Stimulated activated CD4-positive, alpha-beta T cell treated with anti-CD3 and anti-CD28 coated beads, Interleukin-2, amount 100 ng/mL, for 24 hours (primary cell): ENCODE measurements around the gene SF3B2.
"Not testable (repeated sequence)": the region's sequence is repeated elsewhere in the genome, so short reads cannot be mapped to it uniquely, and the experiment has no call there.

Experiments
- DNase-seq, 2 donors: peaks; one replicate each; pipeline ENCODE4 v3.0.0-alpha.2; 2020

SF3B2 gene, protein sequence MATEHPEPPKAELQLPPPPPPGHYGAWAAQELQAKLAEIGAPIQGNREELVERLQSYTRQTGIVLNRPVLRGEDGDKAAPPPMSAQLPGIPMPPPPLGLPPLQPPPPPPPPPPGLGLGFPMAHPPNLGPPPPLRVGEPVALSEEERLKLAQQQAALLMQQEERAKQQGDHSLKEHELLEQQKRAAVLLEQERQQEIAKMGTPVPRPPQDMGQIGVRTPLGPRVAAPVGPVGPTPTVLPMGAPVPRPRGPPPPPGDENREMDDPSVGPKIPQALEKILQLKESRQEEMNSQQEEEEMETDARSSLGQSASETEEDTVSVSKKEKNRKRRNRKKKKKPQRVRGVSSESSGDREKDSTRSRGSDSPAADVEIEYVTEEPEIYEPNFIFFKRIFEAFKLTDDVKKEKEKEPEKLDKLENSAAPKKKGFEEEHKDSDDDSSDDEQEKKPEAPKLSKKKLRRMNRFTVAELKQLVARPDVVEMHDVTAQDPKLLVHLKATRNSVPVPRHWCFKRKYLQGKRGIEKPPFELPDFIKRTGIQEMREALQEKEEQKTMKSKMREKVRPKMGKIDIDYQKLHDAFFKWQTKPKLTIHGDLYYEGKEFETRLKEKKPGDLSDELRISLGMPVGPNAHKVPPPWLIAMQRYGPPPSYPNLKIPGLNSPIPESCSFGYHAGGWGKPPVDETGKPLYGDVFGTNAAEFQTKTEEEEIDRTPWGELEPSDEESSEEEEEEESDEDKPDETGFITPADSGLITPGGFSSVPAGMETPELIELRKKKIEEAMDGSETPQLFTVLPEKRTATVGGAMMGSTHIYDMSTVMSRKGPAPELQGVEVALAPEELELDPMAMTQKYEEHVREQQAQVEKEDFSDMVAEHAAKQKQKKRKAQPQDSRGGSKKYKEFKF

DNA sequence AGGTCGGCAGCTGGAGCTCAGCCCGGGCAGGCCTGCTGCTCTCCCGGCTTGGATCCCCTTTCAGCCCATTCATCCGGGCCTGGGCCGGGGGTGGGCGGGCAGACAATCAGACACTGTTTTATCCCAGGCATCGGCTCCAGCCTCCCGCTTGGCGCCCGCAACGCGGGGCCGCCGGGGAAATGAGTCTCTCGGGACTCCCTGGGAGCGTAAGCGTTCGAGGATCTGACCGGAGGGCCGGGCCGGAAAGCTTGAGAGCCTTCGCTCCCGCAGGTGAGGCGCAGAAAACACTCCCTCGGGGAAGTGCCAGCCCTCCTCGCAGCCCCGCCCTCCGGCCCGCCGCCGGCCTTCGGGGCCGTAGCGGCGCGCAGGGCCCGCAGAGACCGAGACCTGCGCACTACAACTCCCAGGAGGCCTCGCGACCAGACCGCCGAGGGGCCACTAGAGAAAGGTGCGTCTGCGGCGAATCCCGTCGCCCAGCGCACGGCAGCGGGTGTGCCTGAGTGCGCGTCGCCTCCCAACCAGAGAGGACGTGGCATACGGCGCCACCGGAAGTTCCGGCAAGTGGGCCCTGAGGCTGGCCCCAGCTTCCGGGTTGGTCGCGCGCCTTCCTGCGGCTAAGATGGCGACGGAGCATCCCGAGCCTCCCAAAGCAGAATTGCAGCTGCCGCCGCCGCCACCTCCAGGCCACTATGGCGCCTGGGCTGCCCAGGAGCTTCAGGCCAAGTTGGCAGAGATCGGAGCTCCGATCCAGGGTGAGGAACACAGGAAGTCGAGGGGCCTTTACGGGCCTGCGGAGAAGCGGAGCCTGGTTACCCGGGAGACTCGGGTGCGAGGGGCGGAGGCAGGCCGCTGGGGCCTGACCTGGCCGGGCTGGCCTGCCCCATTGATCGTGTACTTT is at the start of gene SF3B2:
Gene SF3B2, plus strand, starts transcription at position 599 of the 898 bp plus-strand sequence. Its CDS starts 21 bp downstream, at position 620.
- DNase-seq = peak; percentile 95 to 96

DNA sequence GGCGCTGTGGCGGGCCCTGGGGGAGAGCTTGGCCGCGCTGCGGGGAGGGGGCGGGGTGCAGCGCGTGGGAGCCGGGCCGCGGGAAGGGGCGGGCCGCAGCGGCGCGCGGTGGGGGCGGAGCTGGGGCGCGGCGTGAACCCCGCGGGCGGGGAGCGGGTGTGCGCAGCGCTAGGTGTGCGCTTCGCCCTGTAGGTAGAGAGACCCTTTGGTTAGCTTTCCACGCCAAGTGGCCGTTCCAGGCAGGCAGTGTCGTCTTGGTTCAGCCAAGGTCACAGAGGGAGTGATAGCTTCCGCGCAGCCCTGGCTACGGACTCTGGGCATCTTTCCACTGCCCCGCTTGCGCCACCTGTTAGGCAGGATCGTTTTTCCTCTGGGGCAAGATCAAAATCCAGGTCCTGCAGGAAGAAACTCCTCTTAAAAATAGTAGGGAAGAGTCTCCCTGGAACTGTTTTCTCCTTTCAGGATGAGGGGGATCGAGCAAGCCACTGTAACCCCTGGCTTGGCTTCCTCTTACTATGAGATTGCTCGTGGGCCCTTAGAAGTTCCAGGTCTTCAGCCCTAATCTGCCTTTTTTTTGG is 49.4 kb upstream of the SF3B2 start:
- DNase-seq = no peak

DNA sequence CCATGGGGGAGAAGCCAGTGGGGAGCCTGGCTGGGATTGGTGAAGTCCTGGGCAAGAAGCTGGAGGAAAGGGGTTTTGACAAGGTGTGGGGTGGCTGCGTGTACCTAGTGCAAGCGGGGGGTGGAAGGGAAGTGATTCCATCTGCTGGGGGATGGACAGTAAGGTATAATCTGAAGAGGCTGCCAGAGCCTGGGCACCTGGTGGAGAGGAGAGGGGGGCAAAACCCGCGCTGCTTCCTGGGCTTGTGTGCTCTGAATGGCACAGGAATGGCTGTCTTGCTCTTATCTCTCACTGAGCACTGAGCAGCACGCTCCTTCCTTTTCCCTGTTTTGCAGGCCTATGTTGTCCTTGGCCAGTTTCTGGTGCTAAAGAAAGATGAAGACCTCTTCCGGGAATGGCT is 48.9 kb upstream of the SF3B2 start:
- DNase-seq = no peak

DNA sequence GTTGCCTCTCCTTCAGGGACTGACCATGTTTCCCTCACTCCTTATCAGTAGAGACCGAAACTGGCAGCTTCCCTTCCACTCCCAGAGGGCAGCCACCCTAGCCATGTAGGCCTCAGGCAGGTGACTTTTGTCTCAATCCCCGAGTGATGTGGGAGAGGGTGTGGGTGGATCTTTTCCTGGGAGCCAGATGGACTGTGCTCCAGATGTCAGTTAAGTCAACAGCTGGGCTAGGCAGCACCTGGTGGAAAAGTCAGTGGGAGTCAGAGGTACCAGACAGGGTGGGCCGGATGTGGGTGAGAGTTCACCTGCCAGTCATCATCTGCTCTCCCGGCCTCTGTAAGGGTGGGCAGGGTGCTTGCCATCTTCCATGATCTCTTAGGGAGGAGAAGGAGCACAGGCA is 48.0 kb upstream of the SF3B2 start:
- no peak for DNase-seq

DNA sequence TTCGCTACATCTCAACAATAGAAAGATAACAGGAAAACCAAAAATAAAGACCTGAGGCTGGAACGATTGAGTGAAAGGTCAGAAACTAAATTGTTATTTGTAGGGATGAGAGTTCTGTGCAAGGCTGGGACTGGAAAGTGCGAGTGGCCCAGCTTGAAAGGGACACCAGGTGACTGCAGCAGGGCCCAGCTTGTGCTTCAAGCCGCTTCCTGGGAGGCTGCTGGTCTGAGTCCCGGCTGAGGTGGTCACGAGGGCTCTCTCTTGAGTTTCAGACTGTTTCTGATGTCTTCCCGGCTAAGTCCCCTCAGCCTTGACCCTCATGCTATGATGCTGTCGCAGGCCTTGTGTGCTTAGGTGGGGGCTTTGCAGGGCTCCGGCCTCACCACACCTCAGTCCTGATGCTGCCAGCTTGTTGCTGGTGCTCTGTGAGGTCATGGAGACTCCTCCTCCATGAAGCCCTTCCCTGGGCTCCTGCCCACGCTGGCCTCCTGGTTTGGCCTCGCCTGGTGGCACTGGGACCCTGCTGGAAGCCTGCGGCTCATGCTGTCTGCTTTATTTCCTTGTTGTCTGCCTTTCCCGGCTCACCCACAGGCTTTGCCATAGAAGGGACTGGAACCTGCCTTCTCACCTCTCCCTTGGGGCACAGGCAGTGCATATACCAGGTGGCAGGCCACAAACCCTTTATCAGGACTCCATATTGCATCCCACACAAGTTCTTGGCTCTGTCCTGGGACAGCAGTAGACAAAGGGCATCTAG is 45.9 kb upstream of the SF3B2 start:
- no peak for DNase-seq

DNA sequence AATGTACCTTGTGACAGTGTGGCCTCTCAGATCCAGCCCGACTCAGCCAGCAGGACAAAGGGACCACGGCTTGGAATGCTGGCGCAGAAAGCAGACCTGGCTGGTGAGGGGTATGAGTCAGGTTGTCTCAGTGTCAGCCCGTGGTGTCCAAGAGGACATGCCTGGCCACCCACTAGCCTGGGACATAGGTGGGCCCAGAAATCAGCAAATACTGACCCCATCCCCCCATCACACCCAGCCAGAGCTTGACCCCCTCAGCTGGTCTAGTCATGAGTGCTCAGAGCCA is 45.3 kb upstream of the SF3B2 start:
- DNase-seq = no peak

DNA sequence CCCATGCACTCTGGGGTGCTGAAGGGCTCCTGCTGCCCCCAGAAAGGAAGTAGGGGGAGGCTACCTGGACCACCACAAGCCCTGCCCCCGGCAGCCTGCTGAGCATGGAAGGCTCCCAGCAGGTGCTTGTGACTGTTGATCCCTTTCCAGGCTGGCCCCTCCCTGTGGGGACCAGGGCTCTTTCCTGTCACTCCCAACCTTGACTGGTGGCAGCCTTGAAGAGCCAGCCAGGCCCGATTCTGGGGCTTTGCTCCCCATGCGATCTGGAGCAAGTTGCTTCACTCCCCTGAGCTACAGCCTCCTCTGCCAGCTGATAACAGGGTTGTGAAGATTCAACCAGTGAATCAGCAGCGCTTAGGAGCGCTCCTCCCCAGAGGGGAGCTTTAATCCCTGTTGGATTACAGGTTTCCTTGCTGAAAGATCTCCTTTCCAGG is 44.9 kb upstream of the SF3B2 start:
- DNase-seq = no peak

DNA sequence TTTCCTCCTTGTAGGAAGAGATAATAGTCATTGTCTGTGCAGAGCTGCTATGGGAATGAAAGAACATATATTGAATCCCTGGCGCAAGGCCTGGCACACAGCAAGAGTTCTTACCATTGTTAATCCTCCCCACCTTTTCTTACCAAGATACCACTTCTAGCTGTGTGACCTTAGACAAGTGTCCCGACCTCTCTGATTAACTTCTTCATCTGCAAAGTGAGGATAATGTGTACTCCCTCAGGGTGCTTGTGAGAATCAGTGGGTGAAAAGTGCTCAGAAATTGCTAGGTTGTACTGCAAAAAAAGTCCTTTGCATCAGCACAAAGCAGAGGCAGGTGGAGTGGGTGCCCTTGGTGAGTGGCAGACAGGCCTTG is 44.1 kb upstream of the SF3B2 start:
- DNase-seq = no peak

DNA sequence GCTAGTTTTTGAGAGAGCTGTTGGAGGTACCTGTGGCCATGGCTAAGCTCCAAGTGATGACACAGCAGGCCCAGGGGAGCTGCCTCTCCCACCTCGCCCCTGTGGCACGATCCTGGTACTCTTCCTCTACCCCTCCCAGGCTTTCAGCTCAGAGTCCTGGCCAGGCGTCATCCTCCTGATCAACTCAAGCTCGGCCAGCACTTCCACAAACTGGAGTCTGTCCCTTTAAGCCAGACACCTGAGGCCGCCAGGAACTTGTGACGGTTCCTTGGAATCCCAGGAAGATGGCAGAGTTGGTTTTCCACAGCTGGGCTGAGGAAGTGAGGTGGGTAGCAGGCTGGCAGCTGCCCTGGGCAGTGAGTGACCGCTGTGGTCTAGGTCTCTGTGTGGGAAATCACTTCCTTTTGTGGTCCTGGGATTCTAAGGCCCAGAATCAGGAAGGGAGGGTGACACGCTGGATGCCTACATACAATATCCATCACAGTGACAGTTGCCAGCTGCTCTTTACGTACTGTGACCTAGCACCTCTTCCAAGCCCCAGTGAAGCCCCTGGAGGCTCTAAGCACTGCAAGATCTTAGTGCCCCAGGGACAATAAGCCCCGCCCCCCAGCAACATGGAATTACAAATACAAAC is 43.6 kb upstream of the SF3B2 start:
- no peak for DNase-seq

DNA sequence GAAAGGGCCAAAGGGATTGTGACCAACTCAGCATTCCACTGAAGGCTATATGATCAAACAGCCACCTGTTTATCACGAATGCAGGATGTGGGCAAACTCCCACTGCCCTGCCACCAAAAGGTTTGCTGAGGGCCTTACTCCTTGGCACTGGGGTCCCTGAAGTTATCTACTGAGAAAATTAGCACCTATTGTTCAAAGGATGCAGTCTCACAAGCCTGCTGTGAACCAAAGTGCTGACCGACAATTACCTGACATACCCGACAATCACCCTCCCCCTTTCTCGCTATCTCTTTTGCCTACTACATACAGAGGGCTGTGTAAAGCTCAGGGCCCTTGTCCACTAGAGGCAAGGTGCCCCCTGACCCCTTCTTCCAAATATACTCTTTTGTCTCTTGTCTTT is 42.1 kb upstream of the SF3B2 start:
- not testable (repeated sequence) for DNase-seq

DNA sequence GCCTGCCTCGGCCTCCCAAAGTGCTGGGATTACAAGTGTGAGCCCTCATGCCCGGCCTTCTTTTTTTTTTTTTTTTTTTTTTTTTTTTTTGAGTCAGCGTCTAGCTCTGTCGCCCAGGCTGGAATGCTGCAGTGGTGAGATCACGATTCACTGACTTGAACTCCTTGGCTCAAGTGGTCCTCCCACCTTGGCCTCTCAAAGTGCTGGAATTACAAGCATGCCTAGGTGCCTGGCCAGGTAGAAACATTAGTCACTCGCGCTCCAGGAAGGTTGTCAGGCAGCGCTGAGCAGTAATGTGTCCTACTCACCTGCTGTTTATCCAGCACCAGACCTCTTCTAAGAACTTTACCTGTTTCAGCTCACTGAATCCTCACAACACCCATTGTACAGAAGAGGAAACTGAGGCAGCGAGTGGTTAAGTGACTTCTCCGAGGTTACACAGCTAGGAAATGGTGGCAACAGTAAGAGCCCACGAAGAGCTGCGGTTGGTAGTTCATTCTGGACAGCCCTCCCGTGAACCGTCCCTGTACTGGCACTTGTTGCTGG is 40.9 kb upstream of the SF3B2 start:
- no peak for DNase-seq

DNA sequence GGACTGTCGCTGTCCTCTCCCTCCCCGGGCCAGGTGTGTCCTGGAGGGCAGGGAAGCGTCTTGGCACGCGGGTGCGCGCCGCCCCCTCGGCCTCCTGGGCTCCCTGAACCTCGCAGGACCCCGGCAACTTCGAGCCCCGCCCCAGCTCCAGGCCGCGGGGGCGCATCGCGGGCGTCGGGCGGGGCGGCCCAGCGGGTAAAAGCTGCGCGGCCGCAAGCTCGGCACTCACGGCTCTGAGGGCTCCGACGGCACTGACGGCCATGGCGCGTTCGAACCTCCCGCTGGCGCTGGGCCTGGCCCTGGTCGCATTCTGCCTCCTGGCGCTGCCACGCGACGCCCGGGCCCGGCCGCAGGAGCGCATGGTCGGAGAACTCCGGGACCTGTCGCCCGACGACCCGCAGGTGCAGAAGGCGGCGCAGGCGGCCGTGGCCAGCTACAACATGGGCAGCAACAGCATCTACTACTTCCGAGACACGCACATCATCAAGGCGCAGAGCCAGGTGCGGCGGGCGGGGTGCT is 40.3 kb upstream of the SF3B2 start, which contains the start of gene CST6:
Gene CST6, plus strand, starts transcription at position 224 of the 519 bp plus-strand sequence. Its CDS starts 37 bp downstream, at position 261.
- no peak for DNase-seq

DNA sequence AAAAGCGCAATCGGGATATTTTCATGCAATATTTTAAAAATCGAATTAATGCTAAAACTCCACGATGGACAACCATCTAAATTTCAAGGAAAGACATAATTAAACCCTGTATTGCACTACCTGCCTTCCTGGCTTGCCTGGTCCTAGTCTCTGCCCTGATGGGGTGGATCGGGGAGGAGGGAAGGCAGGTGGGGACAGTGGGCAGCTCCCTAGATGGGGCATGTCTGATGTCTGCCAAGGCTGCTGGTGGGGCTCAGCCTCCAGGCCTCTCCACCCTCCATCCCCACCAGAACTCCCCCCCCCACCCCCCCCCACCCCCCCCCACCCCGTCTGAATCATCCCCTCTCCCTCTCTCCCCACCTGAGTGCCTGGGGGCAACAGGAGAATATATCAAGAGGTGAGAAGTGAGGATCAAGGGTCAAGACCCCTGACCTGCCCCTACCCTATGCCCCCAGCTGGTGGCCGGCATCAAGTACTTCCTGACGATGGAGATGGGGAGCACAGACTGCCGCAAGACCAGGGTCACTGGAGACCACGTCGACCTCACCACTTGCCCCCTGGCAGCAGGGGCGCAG is 39.7 kb upstream of the SF3B2 start:
- DNase-seq = no peak

DNA sequence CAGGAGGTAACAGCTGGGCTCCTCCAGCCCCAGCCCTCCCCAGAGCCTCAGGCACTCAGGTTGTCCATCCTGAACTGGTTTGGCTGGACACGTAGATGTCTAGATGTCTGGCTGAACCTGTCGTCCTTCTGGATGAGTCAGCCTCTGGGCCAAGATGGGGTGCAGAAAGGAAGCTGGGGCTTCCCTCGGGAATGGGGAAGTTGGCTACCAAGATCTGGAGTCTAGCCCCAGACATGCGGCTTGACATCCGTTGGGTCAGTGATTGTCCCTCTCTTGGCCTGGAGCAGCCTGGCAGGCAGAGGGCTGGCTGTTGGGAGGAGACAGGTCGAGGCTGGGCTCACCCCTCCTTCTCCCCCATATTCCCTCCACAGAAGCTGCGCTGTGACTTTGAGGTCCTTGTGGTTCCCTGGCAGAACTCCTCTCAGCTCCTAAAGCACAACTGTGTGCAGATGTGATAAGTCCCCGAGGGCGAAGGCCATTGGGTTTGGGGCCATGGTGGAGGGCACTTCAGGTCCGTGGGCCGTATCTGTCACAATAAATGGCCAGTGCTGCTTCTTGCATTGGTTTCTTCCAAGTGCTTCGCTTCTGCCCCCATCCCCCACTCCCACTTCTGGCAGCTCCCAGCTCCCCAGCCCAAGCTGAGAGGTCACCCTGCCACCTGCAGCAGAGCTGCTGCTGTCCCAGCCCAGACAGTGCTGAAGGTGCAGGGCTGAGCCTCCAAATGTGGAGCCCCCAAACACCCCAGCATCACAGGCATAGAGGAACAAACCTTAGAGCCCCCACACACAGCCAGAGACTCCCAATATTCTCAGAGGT is 39.0 kb upstream of the SF3B2 start:
- DNase-seq = no peak

DNA sequence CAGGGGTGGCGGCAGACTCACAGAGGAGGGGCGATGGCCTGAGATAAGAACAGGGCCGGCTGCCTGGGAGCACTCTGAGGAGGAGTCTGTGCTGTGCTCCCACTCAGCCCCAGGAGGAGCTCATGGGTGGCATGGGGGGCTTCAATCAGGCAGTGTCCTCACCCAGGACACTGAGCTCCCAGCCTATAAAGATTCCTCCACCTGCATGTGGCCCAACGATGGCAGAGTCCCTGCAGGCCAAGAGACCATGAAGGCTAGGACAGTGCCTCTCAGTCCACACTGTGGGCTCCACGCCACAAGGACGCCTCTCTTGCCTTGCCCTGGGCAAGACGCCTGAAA is 38.4 kb upstream of the SF3B2 start:
- DNase-seq = no peak

DNA sequence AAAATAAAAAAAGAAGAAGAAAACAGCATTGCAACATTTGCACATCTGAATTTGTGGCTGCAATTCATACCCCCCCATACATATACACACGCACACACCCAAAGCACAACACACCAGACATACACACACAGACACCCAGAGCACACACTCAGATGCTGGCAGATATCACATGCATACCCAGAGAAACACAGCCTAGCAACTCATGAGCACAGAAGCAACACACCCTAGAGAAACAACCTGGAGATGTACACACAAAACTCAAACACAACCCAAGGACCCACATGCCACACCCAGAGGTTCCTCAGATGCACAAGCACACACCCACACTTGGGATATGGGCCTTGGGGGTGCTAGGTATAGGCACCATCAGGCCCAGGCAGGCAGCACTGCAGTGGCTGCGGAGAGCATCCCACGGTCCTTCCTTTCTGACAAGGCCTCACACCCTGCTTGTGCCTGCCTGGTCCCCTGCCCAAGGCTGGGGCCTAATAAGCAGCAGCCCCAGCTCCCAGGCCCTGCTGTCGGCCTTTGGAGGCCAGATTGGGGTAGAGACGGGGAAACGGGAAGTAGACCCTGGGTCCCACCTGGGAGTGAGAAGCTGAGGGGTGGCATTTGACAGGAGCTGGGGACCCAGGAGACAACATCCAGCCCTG is 37.2 kb upstream of the SF3B2 start:
- DNase-seq = no peak

DNA sequence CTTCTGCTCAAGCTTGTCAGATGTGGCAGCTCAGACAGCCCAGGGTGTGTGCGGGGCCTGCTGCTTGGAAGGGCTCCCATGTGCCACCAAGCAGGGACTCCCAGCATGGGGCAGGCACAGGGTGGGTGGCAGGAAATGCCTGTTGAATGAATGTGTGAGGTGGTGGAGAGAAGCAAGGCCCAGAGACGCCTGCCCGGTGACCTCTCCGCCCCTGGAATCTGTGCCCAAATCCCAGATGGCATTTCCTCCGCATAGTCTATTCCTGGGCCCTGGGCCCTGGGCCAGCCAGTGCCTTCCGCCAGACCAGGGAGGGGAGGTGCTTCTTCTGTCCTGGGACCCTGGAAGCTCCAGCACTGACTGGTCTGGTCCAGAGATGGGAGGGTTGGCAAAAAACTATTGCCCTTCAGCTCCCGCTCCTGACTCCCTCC is 36.7 kb upstream of the SF3B2 start:
- DNase-seq = no peak

DNA sequence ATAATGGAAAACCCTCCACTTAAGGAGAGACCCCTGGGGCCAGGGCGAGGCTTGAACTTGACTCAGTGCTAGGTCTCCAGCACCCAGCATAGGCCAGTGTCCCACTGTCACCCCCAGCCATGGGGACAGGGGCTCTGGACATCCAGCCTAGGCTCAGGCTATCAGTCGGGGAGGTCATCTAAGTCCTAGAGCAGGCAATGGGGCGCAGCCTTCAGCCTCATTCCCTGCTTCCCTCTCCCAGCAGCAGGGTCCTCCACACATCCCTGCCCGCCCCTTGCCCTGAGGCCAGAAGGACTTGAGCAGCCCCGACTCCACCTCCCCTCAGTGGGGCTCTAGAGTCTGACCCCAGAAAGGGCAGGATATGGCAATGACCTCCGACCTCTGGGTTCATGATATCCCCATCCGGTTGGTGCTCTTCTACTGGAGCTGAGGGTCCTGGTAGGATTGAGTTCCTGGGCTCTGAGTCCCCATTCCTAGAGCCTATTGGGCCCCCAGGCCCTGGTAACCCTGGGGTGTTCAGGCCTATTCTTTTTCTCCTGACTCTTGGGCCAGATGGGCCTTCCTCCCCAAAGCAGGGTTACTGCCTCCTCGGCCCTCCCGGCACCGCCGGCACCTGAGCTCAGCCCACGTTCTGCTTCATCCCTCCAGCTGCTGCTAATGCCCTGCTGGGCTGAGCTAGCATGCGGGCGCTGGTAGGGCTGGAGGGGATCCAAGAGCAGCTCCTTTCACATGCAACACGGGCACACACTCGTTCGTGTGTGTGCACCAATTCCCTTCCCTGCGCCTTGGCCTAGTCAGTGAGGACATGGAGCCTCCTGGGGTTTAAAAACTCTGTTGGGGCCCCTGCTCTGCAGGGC is 36.0 kb upstream of the SF3B2 start:
- no peak for DNase-seq
